NT2/D1 (cell line): ENCODE data around the gene VRK3.
"Not testable (repeated sequence)": the region's sequence is repeated elsewhere in the genome, so short reads cannot be mapped to it uniquely, and the experiment has no call there.

Experiments used
- DNase-seq: peaks from one replicate; pipeline ENCODE4 v3.0.0-alpha.2; 2011; ENCODE audit warnings: low read depth, low spot score
- H3K27me3 ChIP-seq: 2 replicates; pipeline ENCODE4 v1.6.0; 2011; ENCODE audit warnings: mild to moderate bottlenecking; ENCODE audit not compliant: insufficient read length, insufficient read depth
- H3K36me3 ChIP-seq: 2 replicates; pipeline ENCODE4 v1.6.1; 2011; ENCODE audit warnings: mild to moderate bottlenecking, low read length, mixed read lengths; ENCODE audit not compliant: insufficient read depth, insufficient read length
- H3K4me1 ChIP-seq: 2 replicates; pipeline ENCODE4 v1.5.1; 2011; ENCODE audit not compliant: insufficient read depth, insufficient read length
- H3K4me3 ChIP-seq: 2 replicates; pipeline ENCODE4 v1.5.1; 2011; ENCODE audit warnings: low read depth; ENCODE audit not compliant: insufficient read length
- H3K9ac ChIP-seq: 2 replicates; pipeline ENCODE4 v1.6.0; 2011; ENCODE audit warnings: low read depth; ENCODE audit not compliant: insufficient read length
- H3K9me3 ChIP-seq: 2 replicates; pipeline ENCODE4 v1.5.1; 2011; ENCODE audit warnings: mild to moderate bottlenecking, low read length; ENCODE audit not compliant: insufficient read depth
- SUZ12 ChIP-seq: IDR thresholded peaks from 2 replicates; pipeline ENCODE4 v1.6.1; 2011; ENCODE audit not compliant: insufficient read length, insufficient read depth; ENCODE audit errors: extremely low read depth
- YY1 ChIP-seq: IDR thresholded peaks from 2 replicates; pipeline ENCODE4 v1.6.1; 2011; ENCODE audit not compliant: insufficient read length, insufficient read depth
- ZNF274 ChIP-seq: IDR thresholded peaks from 2 replicates; pipeline ENCODE4 v1.6.1; 2011; ENCODE audit warnings: mild to moderate bottlenecking, low read depth, low read length

VRK3 gene

GRCh38 chr19:49951806-49952478, 73.2 kb downstream of the VRK3 start:
- Histone ChIP-seq H3K9ac (no peak overlapping the region), H3K27me3 (no peaks in the 10 kb centered on the region), H3K9me3 (no peaks in the 10 kb centered on the region), H3K4me1 (peaks cover 7% of the 10 kb centered on the region), H3K4me3 (no peak overlapping the region), H3K36me3 (no peaks in the 10 kb centered on the region)
- TF ChIP-seq SUZ12 (no peak), ZNF274 (no peak), YY1 (no peak)
- no peak for DNase-seq

- H3K36me3 ChIP-seq = no peaks in the 10 kb centered on the region
- H3K9me3 ChIP-seq = no peaks in the 10 kb centered on the region
- H3K9ac ChIP-seq = no peak overlapping the region
- H3K4me3 ChIP-seq = no peak overlapping the region
- no peak for TF ChIP-seq SUZ12
- TF ChIP-seq YY1 = no peak
- no peak for TF ChIP-seq ZNF274
- peaks cover 7% of the 10 kb centered on the region for H3K4me1 ChIP-seq
- H3K27me3 ChIP-seq = no peaks in the 10 kb centered on the region
- no peak for DNase-seq
Measured at GRCh38 chr19:49950956-49951526, 74.1 kb downstream of the VRK3 start.

- no peaks in the 10 kb centered on the region for H3K27me3 ChIP-seq
- DNase-seq = no peak
- H3K4me3 ChIP-seq = no peak overlapping the region
- no peak overlapping the region for H3K9ac ChIP-seq
- H3K4me1 ChIP-seq = peaks cover 7% of the 10 kb centered on the region
- H3K36me3 ChIP-seq = no peaks in the 10 kb centered on the region
- TF ChIP-seq SUZ12 (no peak), ZNF274 (no peak)
- H3K9me3 ChIP-seq = no peaks in the 10 kb centered on the region
Measured at GRCh38 chr19:49950590-49950948, 74.6 kb downstream of the VRK3 start.

GRCh38 chr19:49949742-49950589, 75.2 kb downstream of the VRK3 start:
- Histone ChIP-seq H3K4me3 (no peak overlapping the region), H3K4me1 (peaks cover 7% of the 10 kb centered on the region), H3K9ac (no peak overlapping the region), H3K9me3 (no peaks in the 10 kb centered on the region), H3K36me3 (no peaks in the 10 kb centered on the region), H3K27me3 (no peaks in the 10 kb centered on the region)
- no peak for DNase-seq
- TF ChIP-seq YY1 (no peak), SUZ12 (no peak)

- Histone ChIP-seq H3K9me3 (no peaks in the 10 kb centered on the region), H3K4me1 (no peaks in the 10 kb centered on the region), H3K36me3 (no peaks in the 10 kb centered on the region), H3K4me3 (no peak overlapping the region), H3K27me3 (no peaks in the 10 kb centered on the region), H3K9ac (no peak overlapping the region)
- no peak for DNase-seq
- no peak for TF ChIP-seq ZNF274
- no peak for TF ChIP-seq YY1
- no peak for TF ChIP-seq SUZ12
Measured at GRCh38 chr19:49946415-49946814, 78.8 kb downstream of the VRK3 start.

- not testable (repeated sequence) for H3K4me1 ChIP-seq, H3K27me3 ChIP-seq, DNase-seq, H3K9me3 ChIP-seq, H3K4me3 ChIP-seq, H3K36me3 ChIP-seq, H3K9ac ChIP-seq
Measured at GRCh38 chr19:49944567-49944966, 80.6 kb downstream of the VRK3 start.

- TF ChIP-seq SUZ12 (no peak), ZNF274 (no peak), YY1 (no peak)
- DNase-seq = no peak
- H3K4me1 ChIP-seq = peaks cover 6% of the 10 kb centered on the region
- H3K27me3 ChIP-seq = no peaks in the 10 kb centered on the region
- H3K36me3 ChIP-seq = no peaks in the 10 kb centered on the region
- H3K4me3 ChIP-seq = no peak overlapping the region
- no peak overlapping the region for H3K9ac ChIP-seq
- H3K9me3 ChIP-seq = no peaks in the 10 kb centered on the region
Measured at GRCh38 chr19:49940482-49940791, 84.7 kb downstream of the VRK3 start.
